ENCODE data around the gene CDK16.

Gene CDK16

GRCh38 chrX:47190445-47191269 is 27.8 kb upstream of the CDK16 start:
- no peaks in the 10 kb centered on the region for H3K36me3 ChIP-seq (ENCODE audit: control insufficient read depth, insufficient read depth, low read length)
- H3K27me3 ChIP-seq (ENCODE audit: control insufficient read depth, insufficient read depth, low read length), result no peaks in the 10 kb centered on the region
- H3K9ac ChIP-seq (ENCODE audit: low read length), result peak overlapping the region; percentile 54
- peaks cover 6% of the 10 kb centered on the region for H3K4me1 ChIP-seq (ENCODE audit: control insufficient read depth, insufficient read depth, low read length)
- H3K9me3 ChIP-seq (ENCODE audit: control insufficient read depth, low read length), result no peaks in the 10 kb centered on the region
- H3K4me3 ChIP-seq (ENCODE audit: low read length), result peak overlapping the region; percentile 43

DNA sequence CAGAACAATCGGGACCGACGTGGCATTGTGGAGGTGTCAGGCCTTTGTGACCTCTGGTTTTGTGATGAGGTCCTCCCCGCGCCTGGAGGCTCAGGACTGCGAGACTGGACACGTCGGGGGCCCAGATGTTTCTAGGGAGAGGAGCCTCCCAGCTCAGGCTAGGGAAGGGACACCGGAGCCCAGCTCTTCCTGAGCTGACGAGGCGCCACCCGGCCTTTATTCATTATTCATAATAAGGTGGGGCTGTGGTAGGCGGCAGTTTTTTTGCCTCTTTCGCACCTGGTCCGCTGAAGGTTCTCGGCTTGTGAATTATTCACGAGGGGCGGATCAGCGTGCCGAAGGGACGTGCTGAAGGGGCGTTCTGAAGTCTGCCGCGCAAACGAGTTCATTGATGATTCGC is 27.1 kb upstream of the CDK16 start:
- Histone ChIP-seq H3K36me3 (ENCODE audit: control insufficient read depth, insufficient read depth, low read length) (no peaks in the 10 kb centered on the region), H3K4me3 (ENCODE audit: low read length) (peak overlapping the region; percentile 43), H3K9ac (ENCODE audit: low read length) (peak overlapping the region; percentile 54), H3K27me3 (ENCODE audit: control insufficient read depth, insufficient read depth, low read length) (no peaks in the 10 kb centered on the region), H3K9me3 (ENCODE audit: control insufficient read depth, low read length) (no peaks in the 10 kb centered on the region), H3K4me1 (ENCODE audit: control insufficient read depth, insufficient read depth, low read length) (peaks cover 13% of the 10 kb centered on the region)

DNA sequence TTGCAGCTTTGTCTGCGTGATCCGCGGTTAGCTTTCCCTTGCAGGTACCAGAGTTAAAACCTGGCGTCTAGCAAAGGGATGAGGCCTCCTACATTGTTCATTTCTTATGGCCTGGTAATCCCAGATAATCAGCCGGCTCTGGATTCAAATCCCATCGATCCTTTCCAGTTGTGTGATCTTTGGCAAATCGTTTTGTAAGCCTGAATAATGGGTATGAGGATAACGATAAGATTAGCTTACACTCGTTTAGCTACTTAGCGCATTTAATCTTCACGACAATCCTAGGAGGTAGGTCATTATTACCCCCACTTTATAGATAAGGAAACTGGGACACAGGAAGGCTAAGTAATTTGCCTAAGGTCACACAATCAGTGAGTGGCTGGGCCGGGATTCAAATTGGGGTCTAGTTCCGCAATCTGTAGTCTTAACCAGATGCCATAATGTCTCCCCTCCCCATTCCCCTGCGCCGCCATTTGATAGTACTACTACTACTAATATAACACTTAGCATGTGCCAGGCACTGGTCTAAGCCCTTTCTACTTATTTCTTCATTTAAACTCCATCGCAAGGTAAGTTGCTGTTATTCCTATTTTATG is 26.6 kb upstream of the CDK16 start:
- no peaks in the 10 kb centered on the region for H3K36me3 ChIP-seq (ENCODE audit: control insufficient read depth, insufficient read depth, low read length)
- no peak overlapping the region for H3K9ac ChIP-seq (ENCODE audit: low read length)
- H3K4me1 ChIP-seq (ENCODE audit: control insufficient read depth, insufficient read depth, low read length), result peaks cover 16% of the 10 kb centered on the region

GRCh38 chrX:47193475-47194193 is 24.8 kb upstream of the CDK16 start, which contains the start of gene UBA1:
TSS of gene UBA1 (plus strand) at chrX:47193829. CDS start at chrX:47198803, 4,974 bp downstream.
- H3K4me3 ChIP-seq (ENCODE audit: low read length), result peak within 1 kb of the TSS; percentile 69
- H3K27me3 ChIP-seq (ENCODE audit: control insufficient read depth, insufficient read depth, low read length), result no peaks in the 10 kb centered on the region
- H3K9ac ChIP-seq (ENCODE audit: low read length), result peak within 1 kb of the TSS; percentile 93
- no peaks in the 10 kb centered on the region for H3K9me3 ChIP-seq (ENCODE audit: control insufficient read depth, low read length)
- H3K4me1 ChIP-seq (ENCODE audit: control insufficient read depth, insufficient read depth, low read length), result peaks cover 27% of the 10 kb centered on the region
- no peaks in the 10 kb centered on the region for H3K36me3 ChIP-seq (ENCODE audit: control insufficient read depth, insufficient read depth, low read length)

More for the DNA sequence above, 26.6 kb upstream of the CDK16 start:
- Histone ChIP-seq H3K9me3 (ENCODE audit: control insufficient read depth, low read length) (no peaks in the 10 kb centered on the region), H3K27me3 (ENCODE audit: control insufficient read depth, insufficient read depth, low read length) (no peaks in the 10 kb centered on the region), H3K4me3 (ENCODE audit: low read length) (no peak overlapping the region)

- H3K27me3 ChIP-seq (ENCODE audit: control insufficient read depth, insufficient read depth, low read length), result no peaks in the 10 kb centered on the region
- H3K9ac ChIP-seq (ENCODE audit: low read length), result peak overlapping the region; percentile 93
- H3K4me1 ChIP-seq (ENCODE audit: control insufficient read depth, insufficient read depth, low read length), result peaks cover 27% of the 10 kb centered on the region
These were observed 24.2 kb upstream of the CDK16 start for GRCh38 chrX:47194194-47194787.

DNA sequence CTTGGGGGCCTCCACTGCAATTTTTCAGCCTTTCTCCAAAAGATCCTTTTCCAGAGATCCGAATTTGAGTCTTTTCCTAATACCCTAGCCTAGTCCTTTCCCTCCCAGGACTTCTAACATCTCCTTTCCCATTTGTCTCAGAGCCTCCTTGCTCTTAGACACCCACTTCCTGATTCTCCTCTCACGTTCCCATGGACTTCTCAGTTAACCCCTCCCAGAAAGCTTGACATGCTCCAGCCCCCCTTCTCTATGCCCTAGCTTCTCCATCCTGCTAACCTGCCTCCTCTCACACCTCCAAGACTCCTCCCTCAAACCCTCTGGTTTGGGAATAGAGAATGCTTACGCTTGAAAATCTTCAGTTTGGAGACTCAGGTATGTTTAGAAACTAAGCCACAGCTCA is 22.4 kb upstream of the CDK16 start:
- no peak overlapping the region for H3K4me3 ChIP-seq (ENCODE audit: low read length)
- H3K4me1 ChIP-seq (ENCODE audit: control insufficient read depth, insufficient read depth, low read length), result peaks cover 33% of the 10 kb centered on the region
- H3K9ac ChIP-seq (ENCODE audit: low read length), result peak overlapping the region; percentile 43
- H3K9me3 ChIP-seq (ENCODE audit: control insufficient read depth, low read length), result no peaks in the 10 kb centered on the region
- no peaks in the 10 kb centered on the region for H3K27me3 ChIP-seq (ENCODE audit: control insufficient read depth, insufficient read depth, low read length)
- peaks cover under 1% of the 10 kb centered on the region for H3K36me3 ChIP-seq (ENCODE audit: control insufficient read depth, insufficient read depth, low read length)

More at GRCh38 chrX:47194194-47194787, 24.2 kb upstream of the CDK16 start:
- Histone ChIP-seq H3K9me3 (ENCODE audit: control insufficient read depth, low read length) (no peaks in the 10 kb centered on the region), H3K4me3 (ENCODE audit: low read length) (peak overlapping the region; percentile 69), H3K36me3 (ENCODE audit: control insufficient read depth, insufficient read depth, low read length) (no peaks in the 10 kb centered on the region)

DNA sequence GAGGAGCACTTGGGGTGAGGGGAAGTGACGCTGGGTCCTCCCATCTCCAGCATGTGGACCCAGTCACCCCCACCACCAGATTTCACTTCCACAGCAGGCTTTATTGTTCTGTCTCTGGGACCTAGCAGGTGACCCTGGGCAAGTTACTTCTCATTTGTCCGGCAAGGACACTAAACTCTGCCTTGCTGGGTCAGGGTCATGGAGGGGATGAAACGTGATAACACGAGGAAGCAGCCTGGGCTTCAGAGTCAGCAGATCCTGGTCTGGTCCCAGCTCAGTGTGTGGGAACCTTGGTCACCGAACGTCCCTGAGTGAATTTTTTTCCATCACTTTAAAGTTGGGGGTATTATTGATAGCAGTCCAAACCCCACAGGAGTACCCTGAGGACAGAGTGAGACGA is 21.0 kb upstream of the CDK16 start:
- H3K9ac ChIP-seq (ENCODE audit: low read length), result no peak overlapping the region
- no peaks in the 10 kb centered on the region for H3K27me3 ChIP-seq (ENCODE audit: control insufficient read depth, insufficient read depth, low read length)
- peaks cover 33% of the 10 kb centered on the region for H3K4me1 ChIP-seq (ENCODE audit: control insufficient read depth, insufficient read depth, low read length)
- H3K9me3 ChIP-seq (ENCODE audit: control insufficient read depth, low read length), result no peaks in the 10 kb centered on the region
- H3K4me3 ChIP-seq (ENCODE audit: low read length), result no peak overlapping the region
- H3K36me3 ChIP-seq (ENCODE audit: control insufficient read depth, insufficient read depth, low read length), result peaks cover 9% of the 10 kb centered on the region

DNA sequence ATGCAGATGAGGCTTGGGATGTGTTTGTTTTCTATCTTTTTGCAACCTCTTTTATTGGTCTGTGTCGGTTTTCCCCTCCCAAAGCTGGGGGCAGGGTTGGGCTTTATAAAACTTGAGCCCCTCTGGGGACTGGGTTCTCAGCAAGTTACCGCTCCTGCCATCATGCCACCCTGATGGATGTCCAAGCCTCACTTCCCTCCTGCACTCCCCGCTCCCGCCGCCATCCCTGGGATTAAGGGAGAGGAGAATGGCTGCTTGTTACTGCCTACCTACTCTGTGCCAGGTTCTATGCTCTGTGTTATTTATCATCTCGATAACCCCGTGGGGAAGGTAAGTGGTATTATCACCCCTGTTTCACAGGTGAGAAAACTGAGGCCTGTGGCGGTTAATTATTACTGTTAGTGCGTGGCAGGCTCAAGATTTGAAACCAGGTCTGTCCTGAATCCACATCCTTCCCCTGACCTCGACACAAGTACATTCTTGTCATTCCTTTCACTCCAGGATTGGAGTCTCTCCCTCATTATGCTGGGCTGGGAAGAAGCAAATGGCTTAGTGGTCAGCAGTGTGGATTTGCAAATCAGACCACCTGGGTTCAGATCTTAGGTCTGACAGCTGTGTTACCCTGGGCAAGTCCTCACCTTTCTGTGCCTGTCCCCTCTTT is 20.3 kb upstream of the CDK16 start:
- peaks cover 9% of the 10 kb centered on the region for H3K36me3 ChIP-seq (ENCODE audit: control insufficient read depth, insufficient read depth, low read length)
- H3K9ac ChIP-seq (ENCODE audit: low read length), result no peak overlapping the region
- H3K27me3 ChIP-seq (ENCODE audit: control insufficient read depth, insufficient read depth, low read length), result no peaks in the 10 kb centered on the region
- peaks cover 33% of the 10 kb centered on the region for H3K4me1 ChIP-seq (ENCODE audit: control insufficient read depth, insufficient read depth, low read length)
- no peak overlapping the region for H3K4me3 ChIP-seq (ENCODE audit: low read length)
- H3K9me3 ChIP-seq (ENCODE audit: control insufficient read depth, low read length), result no peaks in the 10 kb centered on the region

DNA sequence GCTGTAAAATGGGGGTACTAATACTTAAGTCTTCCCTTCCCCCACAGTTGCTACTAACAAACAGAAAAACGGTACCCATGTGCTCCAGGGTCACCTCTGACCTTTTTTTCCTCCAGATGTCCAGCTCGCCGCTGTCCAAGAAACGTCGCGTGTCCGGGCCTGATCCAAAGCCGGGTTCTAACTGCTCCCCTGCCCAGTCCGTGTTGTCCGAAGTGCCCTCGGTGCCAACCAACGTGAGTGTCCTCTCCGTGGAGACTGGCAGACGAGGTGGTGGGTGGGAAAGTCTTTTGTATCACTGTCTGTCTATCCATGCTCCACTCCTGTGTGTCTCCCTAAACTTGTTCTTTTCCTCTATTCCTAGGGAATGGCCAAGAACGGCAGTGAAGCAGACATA is 19.8 kb upstream of the CDK16 start:
- no peak overlapping the region for H3K4me3 ChIP-seq (ENCODE audit: low read length)
- H3K9ac ChIP-seq (ENCODE audit: low read length), result no peak overlapping the region
- peaks cover 33% of the 10 kb centered on the region for H3K4me1 ChIP-seq (ENCODE audit: control insufficient read depth, insufficient read depth, low read length)
- H3K36me3 ChIP-seq (ENCODE audit: control insufficient read depth, insufficient read depth, low read length), result peaks cover 9% of the 10 kb centered on the region
- H3K9me3 ChIP-seq (ENCODE audit: control insufficient read depth, low read length), result no peaks in the 10 kb centered on the region
- H3K27me3 ChIP-seq (ENCODE audit: control insufficient read depth, insufficient read depth, low read length), result no peaks in the 10 kb centered on the region

DNA sequence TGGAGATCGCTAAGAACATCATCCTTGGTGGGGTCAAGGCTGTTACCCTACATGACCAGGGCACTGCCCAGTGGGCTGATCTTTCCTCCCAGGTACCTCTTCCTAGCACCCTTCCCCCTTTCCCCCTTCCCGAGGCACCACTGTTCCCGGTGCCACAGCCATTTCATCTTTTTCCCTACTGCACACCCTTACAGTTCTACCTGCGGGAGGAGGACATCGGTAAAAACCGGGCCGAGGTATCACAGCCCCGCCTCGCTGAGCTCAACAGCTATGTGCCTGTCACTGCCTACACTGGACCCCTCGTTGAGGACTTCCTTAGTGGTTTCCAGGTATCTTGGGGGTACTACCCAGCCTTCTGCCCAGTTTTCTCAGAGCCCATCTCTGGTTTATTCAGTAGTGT is 19.2 kb upstream of the CDK16 start:
- Histone ChIP-seq H3K4me3 (ENCODE audit: low read length) (no peak overlapping the region), H3K36me3 (ENCODE audit: control insufficient read depth, insufficient read depth, low read length) (peaks cover 9% of the 10 kb centered on the region), H3K4me1 (ENCODE audit: control insufficient read depth, insufficient read depth, low read length) (peaks cover 33% of the 10 kb centered on the region), H3K9ac (ENCODE audit: low read length) (no peak overlapping the region), H3K27me3 (ENCODE audit: control insufficient read depth, insufficient read depth, low read length) (no peaks in the 10 kb centered on the region), H3K9me3 (ENCODE audit: control insufficient read depth, low read length) (no peaks in the 10 kb centered on the region)

- no peak overlapping the region for H3K4me3 ChIP-seq (ENCODE audit: low read length)
- no peaks in the 10 kb centered on the region for H3K27me3 ChIP-seq (ENCODE audit: control insufficient read depth, insufficient read depth, low read length)
- no peak overlapping the region for H3K9ac ChIP-seq (ENCODE audit: low read length)
- peaks cover 28% of the 10 kb centered on the region for H3K4me1 ChIP-seq (ENCODE audit: control insufficient read depth, insufficient read depth, low read length)
- H3K9me3 ChIP-seq (ENCODE audit: control insufficient read depth, low read length), result no peaks in the 10 kb centered on the region
- peaks cover 9% of the 10 kb centered on the region for H3K36me3 ChIP-seq (ENCODE audit: control insufficient read depth, insufficient read depth, low read length)
These were observed 17.9 kb upstream of the CDK16 start for GRCh38 chrX:47200385-47201150.

All from mucosa of stomach (tissue), 1 donor.